Pancreas (tissue), 10 donors: ENCODE data around the gene SLC9A4. TPM values are rescaled to one million over a fixed set of nuclear protein-coding genes. Genes with fewer than 3 reads are reported as not detected.
A peak's percentile ranks its signal among the peaks of the same experiment; 100 is the strongest.

ENCODE experiments used
- ATAC-seq, 4 donors: fragments of 200-7000 bp; cut with Tn5 transposase; one replicate each; pipeline versions ENCODE4 v1.8.0 to v1.9.1; 2020; ENCODE audit warnings: mild to moderate bottlenecking in 4 of 4, moderate library complexity in 4 of 4
- DNase-seq, 6 donors: peaks; one replicate each; pipeline ENCODE4 v3.0.0-alpha.2; 2020
- FAIRE-seq: peaks from 2 replicates; lab custom pipeline; 2012; peaks lifted over from hg19 to GRCh38; lab: Jason Lieb, UNC
- H3K27ac ChIP-seq, 4 donors: fragments of 200-600 bp; sonication (generic); 1 replicate in 3 of 4; 2 replicates in 1 of 4; pipeline versions ENCODE4 v1.5.0 to v1.8.0; 2020
- H3K27me3 ChIP-seq, 4 donors: fragments of 200-600 bp; one replicate each; pipeline ENCODE4 v1.8.0; 2021
- H3K36me3 ChIP-seq, 3 donors: fragments of 200-600 bp; sonication (generic) in 1 of 3; one replicate each; pipeline versions ENCODE4 v1.5.0 to v1.8.0; 2020 to 2021
- H3K4me1 ChIP-seq, 3 donors: fragments of 200-600 bp; one replicate each; pipeline ENCODE4 v1.8.0; 2021
- H3K4me3 ChIP-seq, 4 donors: fragments of 200-600 bp; sonication (generic) in 2 of 4; one replicate each; pipeline versions ENCODE4 v1.5.0 to v1.8.0; 2020 to 2021
- H3K9me3 ChIP-seq, 4 donors: fragments of 200-600 bp; one replicate each; pipeline ENCODE4 v1.8.0; 2021
- CTCF ChIP-seq, 4 donors: fragments of 200-600 bp; sonication (generic) in 3 of 4; IDR thresholded peaks; one replicate each; pipeline versions ENCODE4 v1.5.0 to v1.8.0; 2021; ENCODE audit warnings: antibody characterized with exemption in 4 of 4
- WGBS, 2 donors: extraction: QIAGEN DNeasy Blood & Tissue Kit; methylation state at CpG; one replicate each; pipeline ENCODE4 v1.1.7; 2013; 5-methylcytosine and 5-hydroxymethylcytosine counted together
- intact Hi-C, 3 donors: fragments of 100-400 bp; cut with DNase I; formaldehyde crosslinking; loops; one replicate each; pipeline versions ENCODE4 v1.11.1 to v1.14.2; 2022
- polyA plus RNA-seq, 2 donors: library from polyadenylated mRNA; stranded (reverse); fragments of 200-250 nt; gene quantifications; one replicate each; pipeline ENCODE4 v1.2.3, GENCODE V29; 2013
- total RNA-seq, 6 donors: library from RNA; stranded (reverse); fragmentation: NEBNext Ultra II Directional in 4 of 6; extraction: Animal tissue kit (Norgen Biotek cat#: 25700) in 4 of 6; gene quantifications; one replicate each; pipeline versions ENCODE4 v1.2.1 to v1.2.4, GENCODE V29; 2021 to 2023
- donor health status: healthy with polysubstance abuse.
- donor health status: DM: no; HTN: no; CAD: no; lungs with moderate emphysema.
- donor health status: DM: no; HTN: no; CAD: no.
- donor health status: control.
- donor health status: control.
- donor health status: Bipolar disorder and iron deficiency.
- donor health status: DM: yes; HTN: yes; CAD: no.
- donor health status: DM: no; HTN: no; CAD: no.
- donor health status: DM: no; HTN: no; CAD: no.
- donor health status: DM: yes; HTN: yes; CAD: no.

Gene SLC9A4
- total and polyA plus RNA-seq, 8 donors = 0.03 to 0.41 (median 0.09) TPM; not detected in 5

GRCh38 chr2:102502576-102502975, 29.6 kb downstream of the SLC9A4 start:
- Histone ChIP-seq H3K27me3 (peaks cover 0 to 3% (median 0%) of the 10 kb centered on the region in 4 donors), H3K36me3 (no peaks in the 10 kb centered on the region), H3K27ac (no peak overlapping the region), H3K9me3 (no peaks in the 10 kb centered on the region), H3K4me3 (no peak overlapping the region), H3K4me1 (no peaks in the 10 kb centered on the region)
- intact Hi-C loops = no loop called here
- ATAC-seq (no peak), FAIRE-seq (no peak), DNase-seq (no peak)
- no peak for TF ChIP-seq CTCF (IDR thresholded peaks at IDR 0.05)
- 73 to 82% methylated on average over 8 of the region's 8 CpGs for WGBS, 2 donors

GRCh38 chr2:102504833-102505232, 31.8 kb downstream of the SLC9A4 start:
- DNase-seq (no peak), FAIRE-seq (no peak), ATAC-seq (no peak)
- Histone ChIP-seq H3K36me3 (no peaks in the 10 kb centered on the region), H3K4me1 (no peaks in the 10 kb centered on the region), H3K27ac (no peak overlapping the region), H3K27me3 (peaks cover 0 to 3% (median 0%) of the 10 kb centered on the region in 4 donors), H3K9me3 (no peaks in the 10 kb centered on the region), H3K4me3 (no peak overlapping the region)
- no peak for TF ChIP-seq CTCF (IDR thresholded peaks at IDR 0.05)
- intact Hi-C loops = no loop called here
- 71 to 81% methylated on average over 8 of the region's 8 CpGs for WGBS, 2 donors

GRCh38 chr2:102505290-102505689, 32.3 kb downstream of the SLC9A4 start:
- no peak for FAIRE-seq

GRCh38 chr2:102506743-102507142, 33.7 kb downstream of the SLC9A4 start:
- WGBS, 2 donors = 75 to 83% methylated on average over 5 of the region's 5 CpGs
- DNase-seq = no peak
- H3K27ac ChIP-seq = no peak overlapping the region
- no peak overlapping the region for H3K4me3 ChIP-seq
- H3K27me3 ChIP-seq = peaks cover 0 to 3% (median 0%) of the 10 kb centered on the region in 4 donors
- TF ChIP-seq CTCF (IDR thresholded peaks at IDR 0.05) = no peak
- intact Hi-C loops = no loop called here
- no peaks in the 10 kb centered on the region for H3K9me3 ChIP-seq
- FAIRE-seq = no peak
- no peak for ATAC-seq
- no peaks in the 10 kb centered on the region for H3K4me1 ChIP-seq
- no peaks in the 10 kb centered on the region for H3K36me3 ChIP-seq

More at GRCh38 chr2:102505290-102505689, 32.3 kb downstream of the SLC9A4 start:
- H3K27ac ChIP-seq = no peak overlapping the region
- DNase-seq (peak in 2 of 6 donors; percentile 12 to 21), ATAC-seq (no peak)
- no peak overlapping the region for H3K4me3 ChIP-seq
- 26 to 27% methylated on average over 10 of the region's 10 CpGs for WGBS, 2 donors
- no peak for TF ChIP-seq CTCF (IDR thresholded peaks at IDR 0.05)
- no peaks in the 10 kb centered on the region for H3K9me3 ChIP-seq
- intact Hi-C loops = no loop called here
- H3K4me1 ChIP-seq = no peaks in the 10 kb centered on the region
- H3K27me3 ChIP-seq = peaks cover 0 to 3% (median 0%) of the 10 kb centered on the region in 4 donors
- H3K36me3 ChIP-seq = no peaks in the 10 kb centered on the region

- H3K27ac ChIP-seq = no peak overlapping the region
- H3K4me3 ChIP-seq = no peak overlapping the region
- 49 to 53% methylated on average over 4 of the region's 4 CpGs for WGBS, 2 donors
- H3K4me1 ChIP-seq = no peaks in the 10 kb centered on the region
- DNase-seq (no peak), ATAC-seq (peak in 1 of 4 donors; percentile 39), FAIRE-seq (no peak)
- no peaks in the 10 kb centered on the region for H3K27me3 ChIP-seq
- intact Hi-C loops = no loop called here
- H3K36me3 ChIP-seq = no peaks in the 10 kb centered on the region
- no peaks in the 10 kb centered on the region for H3K9me3 ChIP-seq
- TF ChIP-seq CTCF (IDR thresholded peaks at IDR 0.05) = no peak
These were observed 35.8 kb downstream of the SLC9A4 start for GRCh38 chr2:102508863-102509262.
